GM19438 (cell line): Measurements from ENCODE around the gene ACOT4.
"Not testable (repeated sequence)": the region's sequence is repeated elsewhere in the genome, so short reads cannot be mapped to it uniquely, and the experiment has no call there.

Experiments used
- ATAC-seq: cut with Tn5 transposase; IDR thresholded peaks from one replicate; pipeline ENCODE4 v1.9.1; 2021; ENCODE audit warnings: low read depth; ENCODE audit not compliant: unreplicated experiment

Gene ACOT4

GRCh38 chr14:73591690-73592449 is at the start of gene ACOT4:
Gene ACOT4 (plus strand): TSS chr14:73591873. CDS start chr14:73591960, 87 bp downstream.
- ATAC-seq, result peak; percentile 59

GRCh38 chr14:73542961-73543360 is 48.7 kb upstream of the ACOT4 start:
- ATAC-seq, result not testable (repeated sequence)

- not testable (repeated sequence) for ATAC-seq
Measured at GRCh38 chr14:73545353-73545752, 46.3 kb upstream of the ACOT4 start.

GRCh38 chr14:73549097-73549496 is 42.6 kb upstream of the ACOT4 start:
- ATAC-seq, result not testable (repeated sequence)

GRCh38 chr14:73549889-73550524 is 41.7 kb upstream of the ACOT4 start:
- not testable (repeated sequence) for ATAC-seq

- no peak for ATAC-seq
Measured at GRCh38 chr14:73553845-73554244, 37.8 kb upstream of the ACOT4 start.

- not testable (repeated sequence) for ATAC-seq
Measured at GRCh38 chr14:73557201-73557600, 34.5 kb upstream of the ACOT4 start.

GRCh38 chr14:73558238-73558637 is 33.4 kb upstream of the ACOT4 start:
- ATAC-seq, result not testable (repeated sequence)

GRCh38 chr14:73562256-73562655 is 29.4 kb upstream of the ACOT4 start:
- not testable (repeated sequence) for ATAC-seq

GRCh38 chr14:73562696-73563095 is 29.0 kb upstream of the ACOT4 start:
- not testable (repeated sequence) for ATAC-seq

GRCh38 chr14:73566431-73566830 is 25.2 kb upstream of the ACOT4 start:
- not testable (repeated sequence) for ATAC-seq

- ATAC-seq, result not testable (repeated sequence)
Measured at GRCh38 chr14:73566935-73567334, 24.7 kb upstream of the ACOT4 start.

- no peak for ATAC-seq
Measured at GRCh38 chr14:73567358-73567757, 24.3 kb upstream of the ACOT4 start.

GRCh38 chr14:73567951-73568885 is 23.5 kb upstream of the ACOT4 start:
- ATAC-seq, result no peak

GRCh38 chr14:73568886-73569184 is 22.8 kb upstream of the ACOT4 start:
- ATAC-seq, result not testable (repeated sequence)

- peak; percentile 50 for ATAC-seq
Measured at GRCh38 chr14:73569185-73569958, 22.3 kb upstream of the ACOT4 start, which contains the start of gene ACOT2. Gene ACOT2 (plus strand): TSS chr14:73569213. CDS start chr14:73569241, 28 bp downstream.

GRCh38 chr14:73570913-73571312 is 20.8 kb upstream of the ACOT4 start:
- ATAC-seq, result not testable (repeated sequence)

- ATAC-seq, result not testable (repeated sequence)
Measured at GRCh38 chr14:73573034-73573433, 18.6 kb upstream of the ACOT4 start.

GRCh38 chr14:73573740-73574139 is 17.9 kb upstream of the ACOT4 start:
- ATAC-seq, result not testable (repeated sequence)

GRCh38 chr14:73574251-73574650 is 17.4 kb upstream of the ACOT4 start:
- ATAC-seq, result not testable (repeated sequence)
